Sigmoid colon (tissue), 7 donors: ENCODE results near the gene TRIM16. TPM values are rescaled to one million over a fixed set of nuclear protein-coding genes. Genes with fewer than 3 reads are reported as not detected.
"Not testable (repeated sequence)": the region's sequence is repeated elsewhere in the genome, so short reads cannot be mapped to it uniquely, and the experiment has no call there.

ENCODE experiments used
- DNase-seq: peaks from one replicate; pipeline ENCODE4 v3.0.0-alpha.2; 2019
- H3K27ac ChIP-seq, 4 donors: fragments of 200-600 bp; sonication (generic); one replicate each; pipeline ENCODE4 v1.5.1; 2016 to 2019; ENCODE audit warnings: mild to moderate bottlenecking in 1 of 4
- H3K27me3 ChIP-seq, 3 donors: fragments of 200-600 bp; sonication (generic); one replicate each; pipeline ENCODE4 v1.5.1; 2019; ENCODE audit warnings: mild to moderate bottlenecking in 1 of 3
- H3K36me3 ChIP-seq, 4 donors: fragments of 200-600 bp; sonication (generic); one replicate each; pipeline ENCODE4 v1.5.1; 2016 to 2019
- H3K4me1 ChIP-seq, 4 donors: fragments of 200-600 bp; sonication (generic); one replicate each; pipeline ENCODE4 v1.5.1; 2017 to 2019
- H3K4me3 ChIP-seq, 4 donors: fragments of 200-600 bp; sonication (generic); one replicate each; pipeline ENCODE4 v1.5.1; 2017 to 2019; ENCODE audit warnings: mild to moderate bottlenecking in 2 of 4, moderate library complexity in 1 of 4
- H3K9me3 ChIP-seq, 4 donors: fragments of 200-600 bp in 3 of 4; sonication (generic) in 3 of 4; one replicate each; pipeline versions ENCODE4 v1.5.1 to v1.6.1; 2013 to 2019
- CTCF ChIP-seq, 4 experiments: fragments of 450-650 bp in 3 of 4; fragments of 200-600 bp in 1 of 4; IDR thresholded peaks; one replicate each; pipeline ENCODE4 v1.5.1; 2016 to 2019; ENCODE audit warnings: antibody characterized with exemption in 4 of 4, mild to moderate bottlenecking in 3 of 4, moderate library complexity in 2 of 4
- EP300 ChIP-seq, 4 donors: sonication (generic); formaldehyde crosslinking; IDR thresholded peaks; one replicate each; pipeline ENCODE4 v1.6.1; 2017; ENCODE audit warnings: antibody characterized with exemption in 4 of 4
- POLR2A ChIP-seq, 2 donors: fragments of 450-650 bp; IDR thresholded peaks; one replicate each; pipeline ENCODE4 v1.6.1; 2016; ENCODE audit warnings: antibody characterized with exemption in 2 of 2, mild to moderate bottlenecking in 2 of 2, moderate library complexity in 2 of 2
- POLR2AphosphoS5 ChIP-seq, 4 donors: sonication (generic); formaldehyde crosslinking; IDR thresholded peaks; one replicate each; pipeline ENCODE4 v1.6.1; 2017; ENCODE audit warnings: antibody characterized with exemption in 4 of 4
- WGBS, 2 donors: extraction: QIAGEN DNeasy Blood & Tissue Kit; methylation state at CpG; one replicate each; pipeline ENCODE4 v1.1.7; 2013; 5-methylcytosine and 5-hydroxymethylcytosine counted together
- intact Hi-C: fragments of 100-400 bp; cut with DNase I; formaldehyde crosslinking; loops from one replicate; pipeline ENCODE4 v1.15.1; 2023
- polyA plus RNA-seq, 3 donors: library from polyadenylated mRNA; stranded (reverse); fragments of 200-250 nt; gene quantifications; one replicate each; pipeline ENCODE4 v1.2.3, GENCODE V29; 2013
- total RNA-seq, 4 donors: library from RNA; depleted of rRNA; stranded (reverse); fragments of >200 nt; gene quantifications; one replicate each; pipeline ENCODE4 v1.1.0, GENCODE V29; 2016
- donor health status: healthy with polysubstance abuse.
- donor health status: Bipolar disorder and iron deficiency.
- donor health status: healthy.

TRIM16 gene
- total and polyA plus RNA-seq, 7 donors, result 8.8 to 24.6 (median 14.4) TPM

- 0% methylated on average over 44 of the region's 44 CpGs for WGBS, 2 donors
- H3K4me1 ChIP-seq, intact Hi-C loops, H3K36me3 ChIP-seq, H3K27me3 ChIP-seq, H3K9me3 ChIP-seq: not testable (repeated sequence)
- peak; percentile 86 to 89 (median 88) for TF ChIP-seq POLR2AphosphoS5 (IDR thresholded peaks at IDR 0.05)
- DNase-seq, result peak; percentile 99
- Histone ChIP-seq H3K27ac (peak within 1 kb of the TSS; percentile 53 to 77 (median 70)), H3K4me3 (peak within 1 kb of the TSS; percentile 42 to 62 (median 51))
Measured at GRCh38 chr17:15699413-15699924, 15.4 kb upstream of the TRIM16 start, which contains the start of gene ZNF286A. Gene ZNF286A, plus strand, starts transcription at chr17:15699752. Its CDS starts 578 bp downstream, at chr17:15700330.

GRCh38 chr17:15698967-15699366 is 14.9 kb upstream of the TRIM16 start:
- H3K27me3 ChIP-seq, DNase-seq, H3K4me1 ChIP-seq, H3K9me3 ChIP-seq, intact Hi-C loops, H3K36me3 ChIP-seq: not testable (repeated sequence)
- WGBS, 2 donors, result 0 to 10% methylated on average over 1 of the region's 3 CpGs
- peak overlapping the region; percentile 42 to 62 (median 51) for H3K4me3 ChIP-seq
- H3K27ac ChIP-seq, result peak overlapping the region; percentile 53 to 77 (median 70)

GRCh38 chr17:15687494-15687893 is 3.4 kb upstream of the TRIM16 start:
- H3K9me3 ChIP-seq, intact Hi-C loops, H3K4me3 ChIP-seq, H3K27ac ChIP-seq, H3K36me3 ChIP-seq, H3K4me1 ChIP-seq, DNase-seq, H3K27me3 ChIP-seq: not testable (repeated sequence)
- 89 to 96% methylated on average over 1 of the region's 1 CpG for WGBS, 2 donors

- H3K27ac ChIP-seq, DNase-seq, H3K4me1 ChIP-seq, intact Hi-C loops, H3K27me3 ChIP-seq, H3K9me3 ChIP-seq, H3K4me3 ChIP-seq, H3K36me3 ChIP-seq: not testable (repeated sequence)
- WGBS, 2 donors, result 93 to 98% methylated on average over 3 of the region's 3 CpGs
Measured at GRCh38 chr17:15683135-15683534, 976 bp downstream of the TRIM16 start.

- H3K4me1 ChIP-seq, H3K27ac ChIP-seq, H3K36me3 ChIP-seq, H3K27me3 ChIP-seq, intact Hi-C loops, DNase-seq, H3K4me3 ChIP-seq, H3K9me3 ChIP-seq: not testable (repeated sequence)
- WGBS, 2 donors, result 92 to 93% methylated on average over 6 of the region's 6 CpGs
Measured at GRCh38 chr17:15675991-15676390, 8.1 kb downstream of the TRIM16 start.

- H3K27me3 ChIP-seq, H3K9me3 ChIP-seq, H3K36me3 ChIP-seq, H3K27ac ChIP-seq, DNase-seq, intact Hi-C loops, H3K4me3 ChIP-seq, H3K4me1 ChIP-seq: not testable (repeated sequence)
- WGBS, 2 donors, result 75 to 86% methylated on average over 1 of the region's 1 CpG
Measured at GRCh38 chr17:15674640-15675039, 9.5 kb downstream of the TRIM16 start.

- WGBS, 2 donors, result 73 to 81% methylated on average over 5 of the region's 5 CpGs
- DNase-seq, H3K9me3 ChIP-seq, H3K27me3 ChIP-seq, H3K4me3 ChIP-seq, intact Hi-C loops, H3K4me1 ChIP-seq, H3K36me3 ChIP-seq, H3K27ac ChIP-seq: not testable (repeated sequence)
Measured at GRCh38 chr17:15669526-15669925, 14.6 kb downstream of the TRIM16 start.

- Histone ChIP-seq H3K4me1 (no peaks in the 10 kb centered on the region), H3K27ac (no peak overlapping the region), H3K9me3 (no peaks in the 10 kb centered on the region), H3K4me3 (no peak overlapping the region), H3K27me3 (no peaks in the 10 kb centered on the region), H3K36me3 (no peaks in the 10 kb centered on the region)
- WGBS, 2 donors, result 97% methylated on average over 5 of the region's 5 CpGs
- intact Hi-C loops, result no loop called here
- DNase-seq, result no peak
- TF ChIP-seq POLR2AphosphoS5 (IDR thresholded peaks at IDR 0.05) (no peak), POLR2A (IDR thresholded peaks at IDR 0.05) (no peak), EP300 (IDR thresholded peaks at IDR 0.05) (no peak), CTCF (IDR thresholded peaks at IDR 0.05) (no peak)
Measured at GRCh38 chr17:15663691-15664090, 20.4 kb downstream of the TRIM16 start.
